ENCODE data around the gene ARL1. TPM values are rescaled to one million over a fixed set of nuclear protein-coding genes. Genes with fewer than 3 reads are reported as not detected.

Gene ARL1
- total and polyA plus RNA-seq, 2 of the 8 experiments (the other 6 are each of a cell fraction or from before 2014, with no cell fraction given) = 28.9 to 75.2 TPM

GRCh38 chr12:101414533-101415119 is 7.1 kb upstream of the ARL1 start:
- Histone ChIP-seq H2BK15ac (ENCODE audit: low read length) (no peak overlapping the region), H3K9ac (replicated peaks in 1 of 4; ENCODE audit: extremely low read depth in 1 of 4, low read depth in 3 of 4, low read length in 3 of 4) (no peak overlapping the region), H3K79me2 (ENCODE audit: control insufficient read depth in 1 of 2, insufficient read depth in 2 of 2, low read length in 2 of 2) (no peaks in the 10 kb centered on the region), H2AFZ (ENCODE audit: low read length) (no peak overlapping the region), H3K9me3 (ENCODE audit: insufficient read depth in 2 of 2, low read depth in 1 of 2, low read length in 1 of 2) (no peaks in the 10 kb centered on the region), H2BK20ac (ENCODE audit: low read length) (no peak overlapping the region), H3K4me3 (ENCODE audit: extremely low read depth in 1 of 4, insufficient read depth in 2 of 4, low read depth in 3 of 4, low read length in 4 of 4) (no peak overlapping the region), H4K91ac (replicated peaks; ENCODE audit: insufficient read length, low read length) (no peak overlapping the region), H3K27me3 (replicated peaks in 1 of 4; ENCODE audit: control insufficient read depth in 3 of 4, extremely low read depth in 1 of 4, insufficient read depth in 3 of 4, low read length in 3 of 4) (no peaks in the 10 kb centered on the region), H3K56ac (replicated peaks; ENCODE audit: insufficient read length, low read depth, low read length) (no peak overlapping the region), H3K4me1 (replicated peaks in 1 of 4; ENCODE audit: control insufficient read depth in 3 of 4, insufficient read depth in 4 of 4, low read length in 3 of 4) (no peaks in the 10 kb centered on the region), H2BK5ac (ENCODE audit: low read depth, low read length) (no peak overlapping the region), H4K8ac (ENCODE audit: extremely low read depth, insufficient read depth, low read length) (no peak overlapping the region), H3K27ac (ENCODE audit: low read depth, low read length) (no peak overlapping the region), H2BK12ac (ENCODE audit: low read depth, low read length) (no peak overlapping the region), H3K23me2 (ENCODE audit: low read depth, low read length) (no peaks in the 10 kb centered on the region), H3K18ac (ENCODE audit: extremely low read depth, low read length) (no peak overlapping the region), H3K4me2 (ENCODE audit: insufficient read depth in 1 of 2, low read depth in 2 of 2, low read length in 2 of 2) (no peak overlapping the region), H3K36me3 (ENCODE audit: control insufficient read depth in 2 of 4, insufficient read depth in 4 of 4, low read length in 3 of 4) (no peaks in the 10 kb centered on the region), H2AK5ac (ENCODE audit: low read depth, low read length) (no peak overlapping the region), H3K23ac (ENCODE audit: insufficient read length) (no peak overlapping the region), H4K20me1 (replicated peaks in 1 of 2; ENCODE audit: control insufficient read depth in 1 of 2, insufficient read depth in 2 of 2, low read length in 2 of 2) (no peaks in the 10 kb centered on the region), H2BK120ac (replicated peaks; ENCODE audit: low read depth, low read length) (no peak overlapping the region), H3K4ac (replicated peaks; ENCODE audit: insufficient read length, low read depth, low read length) (no peak overlapping the region), H3K79me1 (ENCODE audit: low read depth, low read length) (no peaks in the 10 kb centered on the region), H3K14ac (ENCODE audit: insufficient read length) (no peak overlapping the region), H4K5ac (ENCODE audit: insufficient read length, low read depth, low read length) (no peak overlapping the region)
- ChIA-PET POLR2A (ENCODE audit: partially characterized antibody) (no interaction called here), CTCF (ENCODE audit: partially characterized antibody) (interaction anchor here (0.7 to 1.0 kb wide), 8 partner anchors 12 to 429 kb away, joined by 3 to 7 read pairs (median 3); no protein-coding TSS in a partner anchor)
- DNase-seq (ENCODE audit: low read depth in 1 of 2, low spot score in 2 of 2) (no peak), FAIRE-seq (peak; percentile 75)
- 39% methylated on average over 2 of the region's 2 CpGs; no CpG with 5 or more reads in 1 of the 2 experiments for WGBS, 2 experiments (ENCODE audit: extremely low coverage in 1 of 2, insufficient coverage in 1 of 2, insufficient read length in 1 of 2, insufficient replicate concordance in 2 of 2, low coverage in 1 of 2, low lambda C conversion rate in 2 of 2, missing lambda C conversion rate in 1 of 2)
- TF ChIP-seq MAFK (IDR thresholded peaks at IDR 0.05; ENCODE audit: low read depth, low read length) (peak; percentile 76), RAD21 (IDR thresholded peaks at IDR 0.05 in 1 of 2, conservative IDR thresholded peaks at IDR 0.05 in 1 of 2; ENCODE audit: low read depth in 2 of 2, low read length in 2 of 2) (peak; percentile 84), TBP (IDR thresholded peaks at IDR 0.05; ENCODE audit: low read depth, low read length) (no peak), CTCF (IDR thresholded peaks at IDR 0.05; ENCODE audit: control extremely low read depth in 1 of 3, insufficient read depth in 1 of 3, low read depth in 1 of 3, low read length in 3 of 3) (peak in 2 of 3 experiments; percentile 47 to 61; a peak in 2 of 4 replicates)
